ENCODE measurements around the gene GUCY1A2.

GUCY1A2 gene

DNA sequence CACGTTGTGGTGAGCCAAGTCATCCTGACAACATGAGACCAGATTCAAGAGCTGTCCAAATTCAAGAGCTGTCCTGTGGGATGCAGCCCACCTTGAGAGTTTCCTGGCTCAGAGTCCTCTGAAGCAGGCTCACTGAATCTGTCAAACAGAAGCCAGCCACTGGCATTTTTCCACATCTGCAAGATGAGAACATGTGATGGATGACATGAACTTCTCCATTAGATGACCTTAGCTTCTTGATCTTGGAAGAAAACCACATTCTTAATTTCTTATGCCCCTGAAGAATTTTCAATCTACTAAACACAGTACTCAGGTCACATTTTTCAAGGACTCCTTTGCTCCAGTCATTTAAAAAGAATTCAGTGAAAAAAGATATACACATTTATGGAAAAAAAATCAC lies 291.0 kb downstream of the GUCY1A2 start:
- DNase-seq = no peak

DNA sequence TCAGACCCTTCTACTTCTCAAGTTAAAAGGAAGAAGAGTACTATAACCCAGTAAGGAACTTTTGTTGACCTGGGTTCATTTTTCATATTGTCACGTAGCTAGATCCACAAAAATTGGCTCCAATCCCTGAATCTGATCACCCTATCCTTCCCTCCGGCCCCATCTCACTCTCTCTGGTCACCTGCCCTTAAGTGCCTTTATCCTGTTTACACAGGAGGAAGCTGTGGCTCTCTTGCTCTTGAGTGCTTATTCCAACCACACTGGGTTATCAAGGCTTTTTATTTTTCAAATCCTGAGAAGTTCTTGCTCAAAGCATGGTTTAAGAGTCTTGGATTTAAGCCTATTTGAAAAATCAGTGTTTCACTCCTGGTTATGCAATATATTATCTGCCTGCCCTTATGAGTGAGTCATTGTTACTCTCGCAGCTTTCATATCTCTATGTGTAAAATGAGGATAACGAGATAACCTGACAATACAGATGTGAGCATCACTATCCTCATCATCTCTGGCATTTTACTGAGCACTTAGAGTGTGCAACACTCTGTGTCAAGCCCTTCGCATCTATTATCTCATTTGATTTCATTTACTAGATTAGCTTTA lies 293.9 kb downstream of the GUCY1A2 start:
- no peak for DNase-seq

DNA sequence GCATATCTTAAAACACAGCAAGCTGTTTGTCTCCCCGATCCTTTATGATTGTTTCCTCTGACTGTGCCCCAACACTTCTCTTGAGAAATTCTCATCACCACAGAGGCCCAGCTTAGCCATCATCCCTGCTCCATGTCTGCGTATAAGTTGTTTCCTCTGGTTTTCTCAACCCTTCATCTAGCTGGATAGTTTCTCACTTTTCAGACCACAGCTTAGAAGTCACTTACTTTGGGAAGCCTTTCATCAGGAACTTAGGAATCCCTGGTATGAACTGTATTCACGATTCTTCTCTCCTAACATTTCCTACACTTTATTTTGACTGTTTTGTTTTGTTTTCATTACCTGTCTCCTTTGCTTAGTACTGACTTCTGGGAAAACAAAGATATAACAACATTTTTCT lies 295.2 kb downstream of the GUCY1A2 start:
- no peak for DNase-seq

DNA sequence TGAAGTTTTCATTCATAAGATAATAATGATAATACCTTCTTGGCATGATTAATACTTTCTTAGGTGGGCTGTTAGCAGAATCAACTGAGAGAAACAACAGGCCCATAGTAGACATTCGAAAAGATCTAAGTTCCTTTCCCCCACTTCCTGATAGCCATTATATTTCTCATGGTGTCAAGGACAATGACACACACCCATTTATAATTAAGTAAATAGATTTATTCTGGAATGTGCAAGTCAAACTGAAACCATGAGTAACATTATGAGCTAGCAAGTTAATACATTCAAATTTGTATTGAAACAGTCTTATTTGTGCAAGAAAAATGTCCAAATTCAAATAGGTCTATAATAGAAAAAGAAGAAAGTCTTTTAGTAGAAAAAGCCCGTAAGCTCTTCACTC lies 301.1 kb downstream of the GUCY1A2 start:
- no peak for DNase-seq

DNA sequence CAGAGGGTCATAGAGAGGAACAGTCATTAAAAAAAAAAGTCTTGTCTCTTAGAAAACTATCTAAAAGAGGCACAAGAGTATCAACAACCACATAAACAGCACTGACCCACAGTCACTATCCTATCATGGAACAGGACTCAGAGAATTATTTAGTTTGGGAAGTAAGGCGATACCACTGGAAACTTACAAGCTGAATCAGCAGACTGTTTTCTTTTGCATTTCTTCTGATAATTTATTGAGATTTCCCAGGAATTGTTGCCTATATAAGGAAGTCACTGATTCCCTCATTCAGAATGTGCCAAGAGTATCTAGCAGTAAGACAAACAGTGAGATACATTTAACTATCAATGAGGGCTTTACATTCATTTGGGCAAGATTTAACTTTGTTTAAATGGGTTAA lies 304.1 kb downstream of the GUCY1A2 start:
- DNase-seq = no peak

DNA sequence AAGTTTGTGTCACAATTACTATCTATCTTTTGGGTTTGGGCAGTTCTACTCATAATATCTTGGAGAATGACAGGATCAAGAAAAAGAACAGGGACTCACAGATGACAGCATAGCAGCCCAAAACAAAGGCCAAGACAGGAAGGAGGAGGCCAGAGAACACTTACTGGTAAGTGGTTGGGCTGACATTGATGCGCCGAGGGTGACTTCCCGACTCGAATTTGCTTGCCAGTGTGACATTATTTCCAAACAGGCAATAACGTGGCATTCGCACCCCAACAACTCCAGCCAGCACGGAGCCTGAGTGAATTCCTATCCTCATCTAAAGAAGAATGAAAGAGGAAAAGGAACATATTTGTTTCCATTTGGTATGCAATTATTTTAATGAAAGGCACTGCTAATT lies 309.9 kb downstream of the GUCY1A2 start:
- DNase-seq = no peak

DNA sequence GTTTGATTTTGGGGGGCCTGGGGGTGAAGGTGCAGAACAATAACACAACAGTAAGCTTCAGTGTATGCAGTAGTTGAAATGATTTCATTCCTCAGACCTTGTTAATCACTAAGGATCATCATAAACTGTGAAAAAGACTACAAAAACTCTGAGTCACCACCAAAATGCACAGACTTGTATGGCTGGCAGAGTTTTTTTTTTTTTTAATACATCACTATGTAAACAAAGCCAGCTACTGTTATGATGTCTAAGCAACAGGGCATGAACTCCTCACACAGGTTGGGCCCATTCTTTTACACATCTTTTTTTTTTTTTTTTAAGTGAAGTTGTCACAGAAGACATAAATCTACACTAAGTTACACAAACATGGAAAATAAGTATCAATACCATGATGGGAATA lies 311.9 kb downstream of the GUCY1A2 start:
- no peak for DNase-seq

DNA sequence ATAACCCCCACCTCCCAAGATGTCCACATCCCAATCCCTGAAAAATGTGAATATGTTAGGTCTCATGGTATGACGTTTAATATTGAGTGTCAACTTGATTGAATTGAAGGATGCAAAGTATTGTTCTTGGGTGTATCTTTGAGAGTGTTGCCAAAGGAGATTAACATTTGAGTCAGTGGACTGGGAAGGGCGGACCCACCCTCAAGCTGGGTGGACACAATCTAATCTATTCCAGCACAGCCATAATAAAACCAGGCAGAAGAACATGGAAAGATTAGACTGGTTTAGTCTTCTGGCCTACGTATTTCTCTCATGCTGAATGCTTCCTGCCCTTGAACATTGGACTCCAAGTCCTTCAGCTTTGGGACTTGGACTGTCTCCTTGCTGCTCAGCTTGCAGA lies 315.5 kb downstream of the GUCY1A2 start:
- DNase-seq = no peak

DNA sequence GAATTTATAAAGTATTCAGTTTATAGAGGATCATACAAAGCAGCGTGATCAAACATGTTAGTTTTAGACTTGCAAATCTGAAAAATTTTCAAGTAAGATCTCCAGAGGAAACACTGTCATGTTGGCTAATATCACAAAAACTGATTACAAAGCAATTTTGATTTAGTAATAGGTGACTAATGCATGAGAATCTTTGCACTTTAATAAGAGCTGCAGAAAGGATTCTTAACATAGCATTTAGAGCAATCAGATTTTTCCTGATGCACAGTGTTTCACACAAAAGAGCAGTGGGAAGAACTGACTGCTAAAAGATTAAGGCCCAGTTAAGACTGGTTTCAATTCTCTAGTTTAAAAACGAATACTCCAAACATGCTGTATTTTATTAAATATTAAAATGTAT lies 321.2 kb downstream of the GUCY1A2 start:
- DNase-seq = no peak

DNA sequence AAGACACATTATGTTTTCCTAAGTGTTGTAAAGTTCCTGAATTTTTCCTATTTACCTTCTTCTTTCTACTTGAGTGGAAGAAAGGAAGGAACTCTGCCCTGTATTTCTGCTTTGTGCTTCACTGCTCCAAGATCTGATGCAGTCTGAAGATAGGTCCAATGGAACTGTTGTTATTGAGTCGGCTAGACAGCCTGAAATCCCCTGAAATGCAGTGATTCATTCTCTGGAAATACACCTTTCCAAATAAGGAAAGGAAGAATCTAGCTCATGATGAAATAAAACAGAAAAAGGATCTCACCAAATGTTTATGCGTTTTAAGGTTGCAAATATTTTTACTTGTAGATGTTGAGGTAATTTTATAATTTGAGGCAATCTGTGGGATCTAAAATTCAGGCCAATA lies 322.8 kb downstream of the GUCY1A2 start:
- DNase-seq = no peak

DNA sequence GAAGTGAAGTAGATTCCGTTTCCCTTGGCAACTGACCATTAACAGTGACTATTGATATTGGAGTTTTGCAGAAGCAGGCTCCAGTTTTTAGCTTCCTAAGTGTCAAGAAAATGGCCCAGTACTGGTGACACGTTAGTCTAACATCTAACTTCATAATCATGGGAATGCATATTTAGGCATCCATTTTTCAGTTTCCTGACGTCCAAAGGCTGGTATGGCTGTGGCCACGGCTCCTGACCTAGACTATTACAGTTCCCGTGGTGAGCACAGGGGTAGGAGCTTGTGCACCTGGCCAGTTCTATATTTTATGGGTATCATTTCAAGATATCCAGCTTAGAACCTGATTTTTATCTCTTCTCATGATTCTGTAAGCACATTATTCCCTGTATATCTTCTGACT lies 323.8 kb downstream of the GUCY1A2 start:
- no peak for DNase-seq

DNA sequence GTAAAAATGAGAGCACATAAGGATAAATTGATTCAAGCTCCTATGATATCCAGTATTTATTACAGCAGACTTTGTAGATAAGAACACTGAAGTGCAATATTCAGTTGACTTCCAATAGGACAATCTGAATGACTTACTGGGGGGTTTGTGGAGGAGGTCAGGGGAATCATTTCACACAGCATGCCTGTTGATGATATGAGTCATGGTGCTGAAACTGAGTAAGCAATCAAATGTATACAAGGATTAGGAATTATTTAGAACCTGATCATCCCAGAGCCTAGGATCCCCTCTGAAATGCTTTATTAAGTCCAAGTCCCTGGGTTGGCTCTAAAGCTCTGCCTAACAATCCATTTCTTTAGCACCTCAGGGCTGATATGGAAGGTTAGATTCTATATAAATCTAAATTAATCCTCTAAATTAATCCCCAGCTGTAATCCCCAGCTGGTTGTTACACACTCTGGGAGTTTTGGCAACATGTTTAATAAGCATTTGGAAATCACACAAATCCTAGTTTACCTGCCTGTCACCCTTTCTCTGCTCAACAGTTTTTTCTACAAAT lies 326.4 kb downstream of the GUCY1A2 start:
- no peak for DNase-seq

DNA sequence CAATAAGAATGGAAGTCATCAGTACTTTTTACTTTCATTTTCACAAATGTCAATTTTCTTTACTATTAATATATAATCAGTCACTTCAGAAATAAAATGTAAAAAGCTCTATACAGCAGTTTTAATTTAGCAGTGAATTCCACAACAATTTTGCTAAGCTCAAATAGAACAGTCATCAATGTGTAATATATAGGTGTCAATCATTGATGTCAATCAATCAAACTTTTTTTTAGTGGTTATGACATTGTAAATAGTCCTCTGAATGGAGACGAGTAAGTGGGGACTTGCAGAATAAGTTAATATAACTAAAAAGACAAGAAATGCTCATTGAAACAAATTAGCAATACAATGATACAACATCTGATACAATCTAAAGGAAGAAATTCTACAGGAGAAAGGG lies 327.4 kb downstream of the GUCY1A2 start:
- no peak for DNase-seq

DNA sequence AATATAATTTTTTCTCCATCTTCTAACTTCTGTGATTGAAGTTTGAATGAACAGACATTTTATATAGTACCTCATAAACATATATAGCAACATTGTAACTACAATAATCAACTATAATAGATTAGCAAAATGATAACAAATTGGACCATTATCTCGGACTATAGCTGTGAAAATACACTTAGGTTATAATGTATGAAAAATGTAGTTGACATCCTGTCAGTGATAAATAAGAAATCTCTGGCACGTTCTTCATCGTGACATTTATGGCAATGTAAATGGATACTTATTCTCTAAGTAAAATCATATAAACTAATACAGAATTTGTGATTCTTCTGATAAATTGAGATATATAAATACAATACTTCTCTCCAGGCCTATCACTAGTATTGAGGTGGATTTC lies 333.3 kb downstream of the GUCY1A2 start:
- no peak for DNase-seq

DNA sequence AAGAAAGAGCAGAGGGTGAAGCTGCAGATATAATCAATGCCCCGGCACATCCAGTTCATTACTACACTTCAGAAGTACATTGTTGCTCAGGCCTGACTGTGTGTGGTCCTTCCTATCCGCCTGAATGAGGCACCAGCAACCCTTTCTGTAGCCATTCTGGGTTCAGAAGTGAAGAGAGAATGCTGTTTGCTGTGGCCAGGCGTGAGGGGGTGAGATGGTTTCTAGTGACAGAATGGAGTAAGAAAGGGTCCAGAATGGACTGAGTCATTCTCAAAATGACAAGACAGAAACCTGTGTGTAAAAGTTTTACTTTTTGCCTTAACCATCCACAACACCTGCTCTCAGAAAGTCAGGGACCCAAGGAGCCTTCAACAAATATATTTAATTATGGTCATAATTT lies 334.8 kb downstream of the GUCY1A2 start:
- DNase-seq = no peak

DNA sequence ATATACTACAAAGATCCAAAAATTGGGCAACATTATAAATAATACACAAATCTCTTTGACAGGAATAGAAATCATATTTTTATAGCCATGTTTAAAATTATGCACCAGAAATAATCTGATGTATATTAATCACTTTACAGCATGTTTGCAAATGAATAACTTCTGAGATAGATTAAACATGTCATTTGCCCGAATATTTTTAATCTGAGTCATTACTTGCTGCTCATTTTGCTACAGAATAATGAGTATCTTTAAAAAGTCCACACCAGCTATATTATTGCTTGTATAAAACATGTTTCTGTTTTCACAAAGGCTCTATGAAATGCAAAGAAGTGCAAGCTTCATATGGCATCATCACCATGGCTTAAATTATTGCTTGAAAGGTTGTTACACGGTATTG lies 336.8 kb downstream of the GUCY1A2 start:
- DNase-seq = no peak

DNA sequence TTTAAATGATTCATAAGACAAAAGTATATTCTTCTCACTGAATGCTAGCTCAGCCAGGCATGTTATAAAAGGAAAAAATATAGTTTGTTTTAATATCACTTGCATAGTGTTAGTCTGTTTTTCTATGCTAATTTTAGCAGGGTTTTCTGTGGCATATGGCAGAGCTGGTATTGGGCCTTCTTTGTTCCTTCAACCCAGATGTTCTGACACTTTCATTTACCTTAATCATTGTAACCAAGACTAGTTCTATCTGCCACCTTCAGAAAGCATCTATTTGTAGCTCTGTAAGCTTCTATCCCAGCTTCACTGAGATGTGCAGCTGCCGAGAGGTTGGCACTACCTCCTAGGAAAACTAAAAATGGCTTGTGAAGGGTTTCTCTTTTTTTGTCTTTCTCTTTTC lies 338.7 kb downstream of the GUCY1A2 start:
- no peak for DNase-seq

DNA sequence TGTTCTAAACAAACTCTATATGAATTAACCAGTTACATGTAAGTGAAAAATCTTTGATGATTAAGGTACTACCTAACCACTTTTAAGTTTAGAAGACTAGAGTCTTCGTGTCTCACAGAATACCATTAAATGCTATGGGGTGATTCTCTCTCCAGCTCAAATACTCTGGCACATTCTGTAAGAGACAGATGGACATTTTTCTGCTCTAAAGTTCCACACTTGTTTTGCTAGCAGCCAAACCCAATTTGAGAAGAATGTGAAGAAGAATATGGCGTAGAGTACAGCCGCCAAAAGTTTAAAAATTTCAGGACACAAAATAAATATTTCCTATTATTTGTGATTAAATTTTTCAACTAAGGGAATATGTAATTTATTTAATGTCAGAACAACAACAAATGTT lies 339.1 kb downstream of the GUCY1A2 start:
- no peak for DNase-seq

DNA sequence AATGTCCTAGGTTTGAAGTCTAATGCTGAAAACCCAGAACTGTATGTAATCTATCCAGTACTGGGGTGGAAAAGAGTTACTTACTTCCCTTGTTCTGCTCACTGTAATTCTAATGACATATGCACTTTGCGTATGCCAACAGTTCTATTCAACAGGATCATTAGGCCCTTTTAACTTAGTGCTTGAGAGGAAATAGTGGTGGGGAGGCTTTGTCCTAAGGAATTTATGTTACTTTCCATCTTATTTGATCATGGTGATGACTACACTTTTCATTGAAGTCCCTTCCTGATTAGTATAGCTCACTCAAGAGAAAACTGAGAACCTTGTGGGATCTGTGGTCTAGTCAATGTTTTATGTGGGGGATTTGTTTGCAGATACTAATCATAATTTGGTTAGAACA lies 348.2 kb downstream of the GUCY1A2 start:
- DNase-seq = no peak

DNA sequence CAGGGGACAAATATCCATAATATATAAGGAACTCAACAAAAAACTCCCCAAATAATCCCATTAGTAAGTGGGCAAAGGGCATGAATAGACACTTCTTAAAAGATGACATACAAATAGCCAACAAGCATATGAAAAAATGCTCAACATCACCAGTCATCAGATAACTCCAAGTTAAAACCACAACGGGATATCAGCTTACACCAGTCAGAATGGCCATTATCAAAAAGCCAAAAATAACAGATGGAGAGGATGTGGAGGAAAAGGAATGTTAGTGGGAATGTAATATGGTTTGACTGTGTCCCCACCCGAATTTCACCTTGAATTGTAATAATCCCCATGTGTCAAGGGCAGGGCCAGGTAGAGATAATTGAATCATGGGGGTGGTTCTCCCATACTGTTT lies 350.1 kb downstream of the GUCY1A2 start:
- DNase-seq = no peak

DNA sequence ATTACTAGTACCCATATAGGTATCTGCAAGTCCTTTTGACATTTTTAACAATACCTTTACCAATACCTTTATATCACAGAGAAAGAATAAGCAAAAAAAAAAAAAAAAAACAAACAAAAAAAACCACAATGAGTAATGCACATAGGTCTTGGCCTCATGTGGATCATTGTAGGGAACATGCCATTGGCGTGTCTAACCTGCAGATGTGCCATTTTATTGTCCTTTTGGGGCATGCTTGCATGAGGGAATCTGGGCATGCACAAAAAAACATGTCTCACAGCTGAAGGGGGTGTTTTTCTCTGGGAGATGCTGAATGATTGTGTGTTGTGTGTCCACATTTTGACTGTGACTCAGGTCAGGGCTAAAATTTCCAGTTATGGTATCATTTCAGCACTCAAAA lies 361.6 kb downstream of the GUCY1A2 start:
- no peak for DNase-seq

DNA sequence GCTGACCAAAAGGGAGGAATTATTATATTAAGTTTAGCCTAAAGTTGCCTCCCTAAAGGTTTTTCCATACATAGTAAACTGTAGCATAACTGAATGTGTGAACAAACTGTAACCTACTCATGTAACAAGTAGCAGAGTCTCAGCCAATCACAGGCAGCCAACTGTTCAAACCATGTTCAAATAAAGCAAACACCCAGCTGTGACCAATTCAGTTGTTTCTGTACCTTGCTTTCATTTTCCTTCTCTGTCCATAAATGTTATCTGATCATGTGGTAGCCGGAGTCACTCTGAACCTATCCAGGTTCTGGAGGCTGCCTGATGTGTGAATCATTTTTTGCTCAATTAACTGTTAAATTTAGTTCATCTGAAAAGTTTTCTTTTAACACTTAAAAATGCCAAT lies 373.5 kb downstream of the GUCY1A2 start:
- DNase-seq = no peak

DNA sequence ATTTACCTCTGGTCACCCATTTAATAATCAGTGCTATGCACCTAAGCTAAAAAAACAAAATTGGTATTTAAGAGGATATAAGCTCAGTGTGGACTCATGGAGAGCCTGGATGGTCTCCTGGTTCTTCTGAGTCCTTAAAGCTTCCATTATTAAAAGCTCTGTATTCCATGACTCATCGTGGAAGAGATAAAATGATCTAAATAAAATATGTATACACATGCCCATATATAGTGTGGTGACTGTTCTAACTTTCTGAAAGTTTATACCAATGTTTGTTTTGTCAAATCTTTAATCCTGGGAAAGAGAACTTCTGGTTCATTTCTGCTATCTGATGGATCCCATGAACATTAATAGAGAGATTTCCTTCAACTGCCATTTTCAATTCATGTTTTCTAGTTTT lies 375.9 kb downstream of the GUCY1A2 start:
- no peak for DNase-seq

DNA sequence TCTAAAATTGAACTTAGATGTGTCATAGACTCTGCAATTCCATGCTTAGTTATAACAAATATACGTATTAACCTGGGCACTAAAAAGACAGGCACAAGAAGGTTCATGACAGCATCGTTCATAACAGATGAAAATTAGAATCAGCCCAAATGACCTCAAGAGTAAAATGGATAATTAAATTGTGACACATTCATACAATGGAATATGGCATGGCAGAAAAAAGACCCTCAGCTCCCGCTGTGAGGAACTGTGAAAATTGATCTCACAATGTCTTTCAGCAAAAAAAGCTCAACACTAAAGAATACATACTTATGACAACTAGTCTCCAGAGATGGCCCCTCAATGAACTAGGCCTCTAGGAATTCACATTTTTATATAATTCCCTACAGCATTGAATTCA lies 386.0 kb downstream of the GUCY1A2 start:
- DNase-seq = no peak

DNA sequence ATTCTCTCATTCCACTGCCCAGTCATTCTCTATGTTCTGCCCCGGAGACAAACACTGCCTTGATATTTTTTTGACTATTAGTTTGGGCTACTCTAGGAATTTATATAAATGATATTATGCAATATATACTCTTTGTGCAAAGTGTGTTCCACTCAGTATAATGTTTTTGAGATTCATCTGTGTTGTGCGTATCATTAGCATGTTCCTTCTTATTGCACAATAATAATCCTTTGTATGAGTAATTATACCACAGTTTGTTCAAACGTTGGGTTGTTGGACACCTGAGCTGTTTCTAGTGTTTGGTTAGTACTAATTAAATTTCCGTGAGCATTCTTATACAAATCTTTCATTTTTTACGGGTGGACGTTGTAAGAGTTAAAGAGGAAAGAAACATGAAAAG lies 390.6 kb downstream of the GUCY1A2 start:
- no peak for DNase-seq

DNA sequence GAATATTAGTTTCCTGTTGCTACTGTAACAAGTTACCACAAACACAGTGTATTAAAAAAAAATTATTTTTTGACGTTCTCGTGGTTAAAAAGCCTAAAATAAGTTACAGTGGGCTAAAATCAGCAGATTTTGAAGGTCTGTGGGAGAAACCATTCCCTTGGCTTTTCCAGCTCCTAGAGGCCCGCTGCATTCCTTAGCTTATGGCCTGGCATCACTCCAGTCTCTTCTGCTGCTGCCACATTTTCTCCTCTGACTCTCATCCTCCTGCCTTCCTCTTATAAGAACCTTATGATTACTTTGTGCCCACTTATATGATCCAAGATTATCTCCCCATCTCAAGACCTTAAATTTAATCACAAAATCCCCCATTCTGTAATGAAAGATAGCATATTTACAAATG lies 392.7 kb downstream of the GUCY1A2 start:
- DNase-seq = no peak
